HG02571 (cell line): Measurements from ENCODE around the gene RAB25.
"Not testable (repeated sequence)": the region's sequence is repeated elsewhere in the genome, so short reads cannot be mapped to it uniquely, and the experiment has no call there.

Experiments used
- ATAC-seq: cut with Tn5 transposase; IDR thresholded peaks from one replicate; pipeline ENCODE4 v1.9.1; 2021; ENCODE audit warnings: mild to moderate bottlenecking, moderate library complexity; ENCODE audit not compliant: unreplicated experiment

Gene RAB25

GRCh38 chr1:156060937-156061636 lies at the start of gene RAB25:
TSS of gene RAB25 (plus strand) at chr1:156061160. CDS start at chr1:156061401, 241 bp downstream.
- no peak for ATAC-seq

- ATAC-seq: no peak
These were observed 48.7 kb upstream of the RAB25 start for GRCh38 chr1:156012051-156012817.

DNA sequence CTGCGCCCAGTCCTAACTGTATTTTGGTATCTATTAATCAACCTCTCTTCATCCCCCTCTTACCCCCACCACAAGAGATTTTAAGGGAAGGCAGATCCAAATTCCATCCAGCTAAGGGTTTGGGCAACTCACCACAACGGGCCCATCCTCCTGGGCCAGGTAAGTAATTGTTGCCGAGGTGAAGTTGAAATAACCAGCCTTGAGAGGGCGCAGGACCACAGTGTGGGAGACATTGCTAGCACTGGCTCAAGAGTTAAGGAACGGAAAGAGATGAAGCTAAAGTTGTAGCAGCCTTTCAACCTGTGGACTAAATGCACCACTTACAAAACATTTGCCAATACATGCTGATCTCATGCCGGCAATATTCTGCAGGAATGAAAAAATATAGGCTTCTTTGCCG lies 46.1 kb upstream of the RAB25 start:
- no peak for ATAC-seq

- no peak for ATAC-seq
These were observed 41.0 kb upstream of the RAB25 start for GRCh38 chr1:156019946-156020292.

DNA sequence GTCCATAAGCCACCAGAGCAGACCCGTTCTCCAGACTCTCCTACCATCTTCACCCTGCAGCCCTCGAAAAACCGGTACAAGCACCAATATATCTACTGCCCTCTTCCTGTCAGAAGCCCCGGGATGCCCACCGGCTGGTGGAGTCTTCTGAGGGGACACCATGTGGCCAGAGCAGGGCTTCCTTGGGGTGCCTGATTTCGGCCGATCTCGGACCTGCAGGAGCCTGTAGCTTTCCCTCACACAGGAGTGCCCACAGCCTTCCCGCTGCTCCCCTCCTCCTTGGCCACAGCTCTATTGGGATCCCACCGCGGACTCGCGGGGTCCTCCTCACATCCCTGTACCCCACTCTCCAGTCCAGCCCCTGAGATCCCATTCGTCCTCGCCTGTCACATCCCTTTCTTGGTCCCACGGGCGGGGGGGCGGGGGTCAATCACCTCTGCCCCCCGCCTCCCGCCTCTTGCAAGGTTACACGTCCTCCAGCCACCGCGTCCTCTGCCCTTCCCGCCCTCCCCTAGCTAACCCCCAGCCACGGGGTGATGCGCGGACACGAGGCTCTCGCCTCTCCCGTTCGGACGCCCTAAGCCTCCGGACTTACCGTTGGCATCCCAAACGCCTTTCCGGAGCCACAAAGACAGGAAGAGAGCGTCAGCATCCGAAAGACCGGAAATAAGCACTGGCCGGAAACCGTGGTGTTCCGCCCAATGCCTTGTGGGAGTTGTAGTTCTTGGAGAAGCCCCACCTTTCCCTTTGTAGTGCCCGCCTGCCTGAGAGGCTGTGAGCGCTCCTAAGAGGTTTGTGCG lies 40.5 kb upstream of the RAB25 start, which contains the start of gene SSR2:
Gene SSR2 (minus strand): TSS at position 659 of the 800 bp plus-strand sequence. CDS start 784 bp downstream, outside the sequence.
- ATAC-seq: peak; percentile 97

DNA sequence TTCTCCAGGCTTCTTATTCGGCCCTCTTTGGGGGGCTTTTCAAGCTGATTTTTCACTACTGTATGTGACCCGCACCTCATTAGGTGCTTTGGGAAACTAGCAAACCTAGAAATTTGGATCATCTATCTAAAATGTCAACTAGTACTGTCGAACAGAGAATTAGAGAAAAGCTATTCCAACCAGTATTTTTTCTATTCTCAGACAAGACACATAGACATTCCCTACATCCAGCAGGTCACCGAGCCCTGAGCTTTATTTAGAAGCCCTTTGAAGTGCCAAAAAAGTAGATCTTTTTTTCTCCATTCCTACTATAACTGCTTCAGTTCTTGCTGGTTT lies 39.9 kb upstream of the RAB25 start:
- ATAC-seq: no peak

- ATAC-seq: no peak
These were observed 39.0 kb upstream of the RAB25 start for GRCh38 chr1:156021954-156022353.

- ATAC-seq: no peak
These were observed 36.2 kb upstream of the RAB25 start for GRCh38 chr1:156024801-156025200.

DNA sequence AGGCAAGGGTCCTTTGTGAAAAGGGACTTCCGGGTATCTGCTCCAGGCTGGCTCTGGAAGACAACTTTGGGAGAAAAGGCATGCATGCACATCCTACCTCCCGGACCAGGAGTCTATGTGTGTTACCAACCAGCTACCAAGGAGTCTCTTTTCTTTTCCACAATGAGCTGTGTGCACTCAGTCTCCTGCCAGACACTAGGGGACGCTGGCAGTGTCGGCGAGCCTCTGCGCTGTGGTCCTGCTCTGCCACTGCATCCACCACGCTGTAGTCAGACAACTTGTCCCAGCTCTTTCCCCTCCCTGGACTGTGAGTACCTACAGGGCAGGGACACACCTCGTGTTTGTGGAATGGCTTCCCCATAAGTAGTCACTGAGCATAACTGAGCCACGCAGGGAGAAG lies 35.1 kb upstream of the RAB25 start:
- no peak for ATAC-seq

- no peak for ATAC-seq
These were observed 34.4 kb upstream of the RAB25 start for GRCh38 chr1:156026588-156026987.

- ATAC-seq: no peak
These were observed 27.9 kb upstream of the RAB25 start for GRCh38 chr1:156033011-156033410.

DNA sequence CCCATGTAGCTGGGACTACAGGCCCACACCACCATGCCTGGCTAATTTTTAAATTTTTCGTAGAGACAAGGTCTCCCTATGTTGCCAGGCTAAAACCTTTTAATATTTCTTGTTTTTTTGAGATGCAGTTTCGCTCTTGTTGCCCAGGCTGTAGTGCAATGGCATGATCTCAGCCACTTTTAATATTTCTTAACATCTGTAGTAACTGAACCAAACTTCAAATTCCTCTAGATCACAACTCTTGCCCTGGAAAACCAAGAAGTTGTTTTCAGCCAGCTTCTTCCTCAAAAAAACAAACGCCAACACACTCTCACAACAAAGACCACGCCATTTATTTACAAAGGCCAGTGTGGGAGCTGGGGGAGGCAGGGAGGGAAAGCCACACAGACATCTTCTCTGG lies 26.0 kb upstream of the RAB25 start:
- ATAC-seq: not testable (repeated sequence)

DNA sequence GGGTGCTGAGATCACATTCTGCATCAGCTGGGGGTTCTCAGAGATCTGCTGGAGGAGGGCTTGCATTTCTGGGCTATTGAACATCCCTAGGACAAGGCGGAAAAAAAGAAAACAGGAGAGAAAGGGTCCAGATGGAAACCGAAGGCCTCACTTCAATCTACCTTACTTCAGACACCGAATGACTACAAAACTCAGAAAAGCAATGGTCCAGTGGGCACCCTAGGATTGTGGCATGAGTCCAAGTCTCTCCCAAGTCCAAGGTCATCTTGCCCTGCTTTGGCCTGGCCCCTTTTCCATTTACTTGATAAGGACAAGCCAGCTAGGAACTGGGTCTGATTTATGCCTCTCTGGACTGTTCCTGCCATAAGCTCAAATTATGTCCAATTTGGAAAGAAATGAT lies 18.1 kb upstream of the RAB25 start:
- ATAC-seq: no peak

DNA sequence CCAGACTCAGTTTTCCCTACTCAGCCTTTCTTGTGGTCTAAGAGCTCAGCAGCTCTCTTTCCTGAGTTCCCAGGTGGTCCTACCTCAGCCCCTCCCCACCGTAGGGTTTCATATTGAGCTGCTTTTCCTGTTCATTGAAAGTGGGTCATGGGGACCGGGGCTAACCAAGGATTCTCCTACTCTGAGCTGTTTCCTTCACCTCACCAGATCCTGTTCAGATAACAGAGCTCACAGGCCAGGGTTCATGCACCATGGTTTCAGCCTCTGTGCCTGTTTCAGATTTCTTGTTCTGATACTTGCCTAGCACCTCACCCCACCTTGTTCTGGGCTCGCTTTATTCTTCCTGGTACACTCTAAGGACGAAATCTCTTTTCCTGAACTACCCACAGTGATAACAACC lies 15.9 kb upstream of the RAB25 start:
- no peak for ATAC-seq

DNA sequence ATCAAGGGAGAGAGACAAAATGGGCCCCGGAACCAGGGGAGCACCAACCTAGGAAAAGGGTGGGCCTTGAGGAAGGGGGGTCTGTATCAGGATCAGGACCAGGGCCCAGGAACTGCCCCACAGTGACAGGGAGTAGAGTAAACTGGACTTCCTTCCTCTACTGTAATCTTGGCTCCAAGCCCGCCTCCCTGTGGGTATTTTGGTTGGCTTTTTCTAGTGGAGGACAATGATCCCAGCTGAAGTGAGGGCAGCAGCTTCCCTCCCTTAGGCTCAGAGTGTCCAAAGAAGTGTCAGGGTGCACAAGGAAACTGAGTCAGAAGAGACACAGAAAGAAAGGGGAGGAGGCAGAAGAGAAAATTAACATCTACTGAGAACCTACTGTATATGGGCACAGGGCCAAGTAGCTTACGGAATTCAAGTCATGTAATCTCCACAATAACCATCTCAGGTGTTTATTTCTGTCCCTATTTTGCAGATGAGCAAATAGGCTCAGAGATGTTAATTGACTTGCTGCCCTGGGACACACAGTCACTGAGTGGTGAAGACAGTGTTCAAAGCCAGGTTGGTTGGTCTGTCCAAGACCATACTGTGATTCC lies 12.2 kb upstream of the RAB25 start:
- ATAC-seq: no peak

DNA sequence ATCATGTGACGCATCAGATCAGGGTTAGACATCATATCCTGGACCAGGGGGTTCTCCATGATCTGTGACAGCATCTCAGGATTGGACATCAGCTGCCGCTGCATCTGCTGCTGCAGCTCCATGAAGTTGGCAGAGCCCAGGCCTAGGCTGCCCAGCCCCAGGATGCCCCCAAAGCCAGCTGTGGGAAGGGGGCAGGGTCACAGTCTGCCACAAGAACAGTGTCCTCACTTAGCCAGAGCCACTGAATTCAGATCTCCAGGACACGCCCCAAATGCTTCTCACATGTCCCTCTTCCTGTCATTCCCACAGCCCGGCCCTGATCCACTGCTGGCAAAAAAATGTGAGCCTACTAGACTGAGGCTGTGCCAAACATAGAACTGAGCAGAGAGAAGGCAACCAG lies 10.6 kb upstream of the RAB25 start:
- ATAC-seq: no peak

GRCh38 chr1:156051011-156051725 lies 9.8 kb upstream of the RAB25 start:
- ATAC-seq: no peak

DNA sequence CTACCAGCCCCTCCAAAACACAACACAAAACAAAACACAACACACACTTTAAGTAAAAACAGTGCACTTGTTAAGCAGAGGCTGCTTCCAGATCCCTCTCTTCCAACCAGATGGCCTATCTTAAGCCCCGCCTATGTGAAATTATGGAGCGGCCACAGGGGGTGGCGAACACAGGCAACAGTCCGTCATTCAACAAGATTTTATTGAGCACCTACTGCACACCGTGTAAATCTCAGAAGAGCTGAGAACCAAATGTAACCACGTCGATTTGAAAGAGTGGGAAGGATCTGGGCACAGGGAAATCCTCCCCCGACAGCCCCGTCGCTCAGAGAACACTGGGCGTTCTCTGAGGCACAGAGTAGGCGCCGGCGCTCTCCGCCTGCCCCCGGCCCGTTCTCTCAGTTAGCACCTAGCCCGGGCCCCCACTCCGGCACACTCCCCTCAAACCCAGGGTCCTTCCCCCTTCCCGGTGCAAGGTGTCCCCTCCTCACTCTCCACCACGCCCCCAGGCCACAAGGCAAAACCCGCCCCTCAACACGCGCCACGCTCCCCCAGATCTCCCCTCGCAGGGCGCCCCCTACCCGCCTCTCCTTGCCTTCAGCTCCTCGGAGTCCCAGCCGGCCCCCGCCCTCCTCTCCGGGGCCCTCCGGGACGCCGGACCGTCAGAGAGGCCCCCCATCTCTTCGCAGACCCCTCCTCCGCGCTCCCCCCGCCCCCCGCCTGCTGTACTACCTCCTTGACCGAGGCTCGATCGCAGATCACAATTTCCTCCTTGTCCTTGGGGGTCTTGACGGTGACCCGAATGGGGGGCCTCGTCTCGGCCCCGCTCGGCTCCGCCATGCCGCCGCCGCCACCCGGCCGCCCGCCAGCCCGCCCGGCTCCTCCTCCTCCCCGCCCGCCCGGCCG lies 7.8 kb upstream of the RAB25 start:
- ATAC-seq: peak; percentile 21

- ATAC-seq: peak; percentile 46
These were observed 7.0 kb upstream of the RAB25 start, which contains the start of gene UBQLN4 for GRCh38 chr1:156053768-156054499. TSS of gene UBQLN4 (minus strand) at chr1:156053798. CDS start at chr1:156053701, 97 bp downstream.
